CD4-positive, alpha-beta T cell (primary cell): ENCODE data around the gene ZGLP1. TPM values are rescaled to one million over a fixed set of nuclear protein-coding genes. Genes with fewer than 3 reads are reported as not detected.

ENCODE experiments used
- ATAC-seq: fragments of 200-7000 bp; cut with Tn5 transposase; one replicate; pipeline ENCODE4 v1.10.0; 2022; ENCODE audit warnings: mild to moderate bottlenecking; ENCODE audit not compliant: poor library complexity
- CTCF ChIA-PET: fragments of 350-600 bp; sonication (Branson Sonifier 250); formaldehyde crosslinking; loops from one replicate; lab custom pipeline; 2021; ENCODE audit warnings: antibody characterized with exemption, inconsistent platforms; lab: Charles Lee
- POLR2A ChIA-PET: fragments of 350-600 bp; sonication (Branson Sonifier 250); formaldehyde crosslinking; loops from one replicate; lab custom pipeline; 2021; ENCODE audit warnings: antibody characterized with exemption, inconsistent platforms; lab: Charles Lee
- DNase-seq, 14 experiments: peaks; one replicate each; pipeline ENCODE4 v3.0.0-alpha.2; 2013 to 2020; ENCODE audit warnings: mixed read lengths in 2 of 14
- H3K27ac ChIP-seq, 2 donors: one replicate each; pipeline versions ENCODE4 v1.5.1 to v1.7.0; 2013; ENCODE audit warnings: low read length in 2 of 2, low read depth in 1 of 2, mild to moderate bottlenecking in 1 of 2
- H3K27me3 ChIP-seq, 2 experiments: 1 replicate in 1 of 2; 2 replicates in 1 of 2; pipeline versions ENCODE4 v1.6.1 to v1.7.0; 2013; ENCODE audit warnings: low read length in 2 of 2, control low read depth in 1 of 2, mild to moderate bottlenecking in 1 of 2, moderate library complexity in 1 of 2; ENCODE audit not compliant: insufficient read depth in 2 of 2, control insufficient read depth in 1 of 2
- H3K36me3 ChIP-seq: one replicate; pipeline ENCODE4 v1.6.1; 2013; ENCODE audit warnings: low read length, control low read depth; ENCODE audit not compliant: insufficient read depth
- H3K4me1 ChIP-seq: one replicate; pipeline ENCODE4 v1.6.1; 2013; ENCODE audit warnings: low read length, control low read depth; ENCODE audit not compliant: insufficient read depth
- H3K4me3 ChIP-seq: one replicate; pipeline ENCODE4 v1.5.1; 2013; ENCODE audit warnings: mild to moderate bottlenecking, low read length, moderate library complexity
- H3K9me3 ChIP-seq, 2 experiments: 1 replicate in 1 of 2; 2 replicates in 1 of 2; pipeline versions ENCODE4 v1.6.1 to v1.7.0; 2013; ENCODE audit warnings: low read length in 2 of 2, mild to moderate bottlenecking in 2 of 2, control low read depth in 1 of 2, moderate library complexity in 1 of 2; ENCODE audit not compliant: control insufficient read depth in 1 of 2, insufficient read depth in 1 of 2
- H3K27ac Mint-ChIP-seq: one replicate; pipeline ENCODE4 v1.8.0; 2020; ENCODE audit warnings: mixed read lengths
- H3K27me3 Mint-ChIP-seq: one replicate; pipeline ENCODE4 v1.8.0; 2021; ENCODE audit warnings: mixed read lengths
- H3K36me3 Mint-ChIP-seq: one replicate; pipeline ENCODE4 v1.8.0; 2021; ENCODE audit warnings: low read depth, mixed read lengths
- H3K4me1 Mint-ChIP-seq: one replicate; pipeline ENCODE4 v1.8.0; 2021; ENCODE audit warnings: low read depth, mixed read lengths
- H3K4me3 Mint-ChIP-seq: one replicate; pipeline ENCODE4 v1.8.0; 2020; ENCODE audit warnings: mild to moderate bottlenecking, mixed read lengths
- H3K9me3 Mint-ChIP-seq: one replicate; pipeline ENCODE4 v1.8.0; 2020; ENCODE audit warnings: mixed read lengths
- CTCF ChIP-seq: fragments of 200-600 bp; IDR thresholded peaks from one replicate; pipeline ENCODE4 v1.8.0; 2022; ENCODE audit warnings: antibody characterized with exemption, mild to moderate bottlenecking
- intact Hi-C, 2 experiments: fragments of 100-400 bp; cut with DNase I in 1 of 2; cut with micrococcal nuclease in 1 of 2; formaldehyde crosslinking; loops; one replicate each; pipeline versions ENCODE4 v1.15.1 to v1.9.0; 2023 to 2025; cut with DNase I, micrococcal nuclease
- total RNA-seq, 174 experiments: library from RNA in 2 of 174; stranded (reverse) in 2 of 174; gene quantifications; one replicate each; pipeline ENCODE4 v1.2.3 and lab custom pipeline; 2021 to 2026

Gene ZGLP1
- total RNA-seq, 2 experiments from 2014 or later, result 1.6 to 2.6 TPM

- Mint-ChIP-seq H3K4me1 (no peaks in the 10 kb centered on the region), H3K27me3 (no peaks in the 10 kb centered on the region), H3K27ac (no peak overlapping the region), H3K36me3 (peaks cover 55% of the 10 kb centered on the region), H3K9me3 (no peaks in the 10 kb centered on the region), H3K4me3 (no peak overlapping the region)
- DNase-seq (no peak), ATAC-seq (no peak)
- ChIA-PET POLR2A (no interaction called here), CTCF (no interaction called here)
- TF ChIP-seq CTCF, result no peak
- H3K27me3 ChIP-seq, result no peaks in the 10 kb centered on the region
- intact Hi-C loops, result loop anchor here in 1 of 2 experiments (10.0 kb wide), 1 partner anchor 1408 kb away; no protein-coding TSS in a partner anchor
- H3K4me1 ChIP-seq, result no peaks in the 10 kb centered on the region
- peaks cover 56% of the 10 kb centered on the region for H3K36me3 ChIP-seq
- H3K4me3 ChIP-seq, result no peak overlapping the region
- H3K9me3 ChIP-seq, result no peaks in the 10 kb centered on the region
- no peak overlapping the region for H3K27ac ChIP-seq
Measured at GRCh38 chr19:10352764-10353671, 43.4 kb upstream of the ZGLP1 start.

DNA sequence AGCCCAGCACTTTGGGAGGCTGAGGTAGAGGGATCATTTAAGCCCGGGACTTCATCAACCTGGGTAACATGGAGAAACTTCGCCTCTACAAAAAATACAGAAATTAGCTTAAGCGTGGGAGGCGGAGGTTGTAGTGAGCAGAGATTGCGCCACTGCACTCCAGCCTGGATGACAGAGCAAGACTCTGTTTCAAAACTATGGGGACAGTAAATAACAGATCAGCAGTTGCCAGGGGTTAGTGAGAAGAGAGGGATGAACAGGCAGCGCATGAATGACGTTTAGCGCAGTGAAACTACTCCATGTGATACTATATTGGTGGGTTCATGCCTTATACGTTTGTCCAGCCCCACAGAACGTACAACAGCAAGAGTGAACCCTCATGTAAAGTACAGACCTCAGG is 36.9 kb upstream of the ZGLP1 start:
- TF ChIP-seq CTCF, result no peak
- H3K9me3 ChIP-seq, result no peaks in the 10 kb centered on the region
- H3K4me1 Mint-ChIP-seq, result no peaks in the 10 kb centered on the region
- H3K27me3 ChIP-seq, result no peaks in the 10 kb centered on the region
- no peak overlapping the region for H3K27ac Mint-ChIP-seq
- no peaks in the 10 kb centered on the region for H3K27me3 Mint-ChIP-seq
- ATAC-seq (no peak), DNase-seq (peak in 2 of 14 experiments; percentile 44 to 54)
- H3K27ac ChIP-seq, result no peak overlapping the region
- ChIA-PET POLR2A (no interaction called here), CTCF (no interaction called here)
- no peaks in the 10 kb centered on the region for H3K4me1 ChIP-seq
- no peak overlapping the region for H3K4me3 Mint-ChIP-seq
- H3K36me3 ChIP-seq, result peaks cover 9% of the 10 kb centered on the region
- H3K9me3 Mint-ChIP-seq, result no peaks in the 10 kb centered on the region
- H3K4me3 ChIP-seq, result no peak overlapping the region
- intact Hi-C loops, result no loop called here
- H3K36me3 Mint-ChIP-seq, result peaks cover 13% of the 10 kb centered on the region

DNA sequence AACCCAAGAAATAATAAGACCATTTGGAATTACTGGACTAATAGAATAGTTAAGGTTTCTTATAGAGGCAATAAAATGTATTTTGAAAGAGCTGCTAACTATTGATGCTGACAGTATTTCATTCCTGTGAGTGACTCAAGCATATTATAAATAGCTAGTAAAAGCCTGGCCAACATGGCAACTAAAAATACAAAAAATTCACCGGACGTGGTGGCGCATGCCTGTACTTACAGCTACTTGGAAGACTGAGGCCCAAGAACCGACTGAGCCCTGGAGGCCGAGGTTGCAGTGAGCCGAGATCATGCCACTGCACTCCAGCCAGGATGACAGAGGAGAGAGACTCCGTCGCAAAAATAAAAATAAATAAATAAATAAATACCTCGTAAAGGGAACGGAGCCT is 35.2 kb upstream of the ZGLP1 start:
- H3K4me1 ChIP-seq, result peaks cover 12% of the 10 kb centered on the region
- no peak overlapping the region for H3K27ac ChIP-seq
- ChIA-PET CTCF (interaction anchor here (0.9 kb wide), 1 partner anchor 86 kb away, joined by 3 read pairs; no protein-coding TSS in a partner anchor), POLR2A (interaction anchor here (0.5 kb wide), 1 partner anchor 36 kb away, joined by 3 read pairs; the partner anchor contains the start of gene TYK2)
- ATAC-seq (no peak), DNase-seq (no peak)
- H3K36me3 ChIP-seq, result peaks cover under 1% of the 10 kb centered on the region
- intact Hi-C loops, result no loop called here
- TF ChIP-seq CTCF, result no peak
- Mint-ChIP-seq H3K27me3 (no peaks in the 10 kb centered on the region), H3K4me1 (peaks cover 4% of the 10 kb centered on the region), H3K9me3 (no peaks in the 10 kb centered on the region), H3K36me3 (no peaks in the 10 kb centered on the region), H3K4me3 (no peak overlapping the region), H3K27ac (no peak overlapping the region)
- H3K4me3 ChIP-seq, result no peak overlapping the region
- H3K9me3 ChIP-seq, result no peaks in the 10 kb centered on the region
- H3K27me3 ChIP-seq, result no peaks in the 10 kb centered on the region
